Prostate gland (tissue), 2 donors: Measurements from ENCODE around the gene ACTMAP.

Experiments used
- CTCF ChIP-seq, 4 experiments: fragments of 200-600 bp in 2 of 4; fragments of 450-650 bp in 2 of 4; sonication (generic) in 2 of 4; IDR thresholded peaks; 1 replicate in 3 of 4; 2 replicates in 1 of 4; pipeline ENCODE4 v1.5.1; 2016 to 2019; ENCODE audit warnings: antibody characterized with exemption in 4 of 4, mild to moderate bottlenecking in 2 of 4, moderate library complexity in 2 of 4
- POLR2A ChIP-seq: fragments of 450-650 bp; IDR thresholded peaks from one replicate; pipeline ENCODE4 v1.6.1; 2016; ENCODE audit warnings: antibody characterized with exemption, mild to moderate bottlenecking

DNA sequence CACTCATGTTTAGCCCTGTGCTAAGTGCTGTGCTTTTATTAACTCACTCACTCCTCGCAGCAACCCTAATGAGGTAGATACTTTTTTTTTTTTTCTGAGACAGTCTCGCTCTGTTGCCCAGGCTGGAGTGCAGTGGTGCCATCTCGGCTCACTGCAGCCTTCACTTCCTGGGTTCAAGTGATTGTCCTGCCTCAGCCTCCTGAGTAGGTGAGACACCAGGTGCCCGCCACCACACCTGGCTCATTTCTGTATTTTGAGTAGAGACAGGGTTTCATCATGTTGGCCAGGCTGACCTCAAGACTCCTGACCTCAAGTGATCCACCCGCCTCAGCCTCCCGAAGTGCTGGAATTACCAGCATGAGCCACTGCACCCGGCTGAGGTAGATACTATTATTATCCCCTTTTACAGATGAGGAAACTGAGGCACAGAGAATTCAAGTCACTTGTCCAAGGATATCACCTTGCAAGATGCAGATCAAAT is 30.8 kb downstream of the ACTMAP start:
- TF ChIP-seq CTCF (IDR thresholded peaks at IDR 0.05) (no peak), POLR2A (no peak)
